BLaER1 treated with 17β-estradiol and CSF1 and Interleukin-3, amounts not matched to agents 10 nM and 100 nM (cell line): ENCODE results near the gene ASIC4.

Experiments
- H3K27ac ChIP-seq, 11 experiments: shearing (Covaris generic); formaldehyde crosslinking; 2 replicates each; pipeline ENCODE4 v1.8.1; 2022
- H3K27me3 ChIP-seq, 11 experiments: shearing (Covaris generic); formaldehyde crosslinking; 2 replicates each; pipeline ENCODE4 v1.8.1; 2022
- H3K36me3 ChIP-seq, 11 experiments: shearing (Covaris generic); formaldehyde crosslinking; 2 replicates each; pipeline ENCODE4 v1.8.1; 2022
- H3K4me1 ChIP-seq, 10 experiments: shearing (Covaris generic); formaldehyde crosslinking; 2 replicates each; pipeline ENCODE4 v1.8.1; 2022
- H3K4me2 ChIP-seq, 11 experiments: shearing (Covaris generic); formaldehyde crosslinking; 2 replicates each; pipeline ENCODE4 v1.8.1; 2022
- H3K4me3 ChIP-seq, 10 experiments: shearing (Covaris generic); formaldehyde crosslinking; 2 replicates each; pipeline ENCODE4 v1.8.1; 2022
- H3K9ac ChIP-seq, 11 experiments: shearing (Covaris generic); formaldehyde crosslinking; 2 replicates each; pipeline ENCODE4 v1.8.1; 2022
- H3K9me3 ChIP-seq, 11 experiments: shearing (Covaris generic); formaldehyde crosslinking; replicated peaks in 1 of 11; 2 replicates each; pipeline ENCODE4 v1.8.1; 2022
- H4K20me1 ChIP-seq, 11 experiments: shearing (Covaris generic); formaldehyde crosslinking; 2 replicates each; pipeline ENCODE4 v1.8.1; 2022
- Cebpa-rat ChIP-seq, 11 experiments: shearing (Covaris generic); IDR thresholded peaks; 2 replicates each; pipeline ENCODE4 v1.8.1; 2022

Gene ASIC4

DNA sequence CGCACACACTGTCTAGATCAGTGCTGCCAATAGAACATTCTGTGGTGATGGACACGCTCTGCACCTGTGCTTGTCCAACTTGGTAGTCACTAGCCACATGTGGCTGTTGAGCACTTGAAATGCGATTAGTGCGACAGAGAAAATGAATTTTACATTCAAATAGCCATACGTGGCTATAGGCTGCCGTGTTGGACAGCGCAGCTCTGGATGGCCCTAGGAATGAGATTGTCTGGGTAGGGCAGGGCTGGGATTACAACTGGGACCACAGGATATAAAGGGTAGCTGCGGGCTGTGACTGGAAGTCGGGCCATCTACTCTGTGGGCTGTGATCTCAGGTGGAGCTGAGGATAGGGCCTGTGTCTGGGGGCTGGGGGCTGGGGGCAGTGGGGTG is 5.2 kb downstream of the ASIC4 start:
- Histone ChIP-seq H3K27ac (no peak overlapping the region), H3K9ac (no peak overlapping the region), H3K9me3 (no peaks in the 10 kb centered on the region), H3K27me3 (peaks cover 33 to 56% (median 43%) of the 10 kb centered on the region in 11 experiments), H3K4me3 (no peak overlapping the region), H4K20me1 (peaks cover 0 to 38% (median 7%) of the 10 kb centered on the region in 11 experiments; a peak in 12 of 22 replicates), H3K4me2 (no peak overlapping the region), H3K4me1 (peaks cover 19 to 74% (median 60%) of the 10 kb centered on the region in 10 experiments), H3K36me3 (no peaks in the 10 kb centered on the region)
- TF ChIP-seq Cebpa-rat (IDR thresholded peaks at IDR 0.05), result no peak

GRCh38 chr2:219520079-219520478 is 5.8 kb downstream of the ASIC4 start:
- H4K20me1 ChIP-seq, result peaks cover 0 to 33% (median 2%) of the 10 kb centered on the region in 11 experiments; a peak in 9 of 22 replicates
- no peak overlapping the region for H3K4me3 ChIP-seq
- peak overlapping the region in 1 of 11 experiments; percentile 10; a peak in 1 of 22 replicates for H3K4me2 ChIP-seq
- no peaks in the 10 kb centered on the region for H3K9me3 ChIP-seq
- peaks cover 39 to 55% (median 45%) of the 10 kb centered on the region in 11 experiments for H3K27me3 ChIP-seq
- no peak for TF ChIP-seq Cebpa-rat (IDR thresholded peaks at IDR 0.05)
- H3K9ac ChIP-seq, result no peak overlapping the region
- H3K36me3 ChIP-seq, result no peaks in the 10 kb centered on the region
- no peak overlapping the region for H3K27ac ChIP-seq
- peaks cover 19 to 69% (median 55%) of the 10 kb centered on the region in 10 experiments for H3K4me1 ChIP-seq

- Histone ChIP-seq H4K20me1 (peaks cover 0 to 32% (median 0%) of the 10 kb centered on the region in 11 experiments; a peak in 6 of 22 replicates), H3K36me3 (no peaks in the 10 kb centered on the region), H3K4me2 (peak overlapping the region in 10 of 11 experiments; percentile 24 to 66 (median 35); a peak in 17 of 22 replicates), H3K4me1 (peaks cover 19 to 57% (median 43%) of the 10 kb centered on the region in 10 experiments), H3K4me3 (no peak overlapping the region), H3K27ac (no peak overlapping the region), H3K9ac (peak overlapping the region in 1 of 11 experiments; percentile 5; a peak in 1 of 22 replicates), H3K27me3 (peaks cover 49 to 60% (median 53%) of the 10 kb centered on the region in 11 experiments), H3K9me3 (no peaks in the 10 kb centered on the region)
- no peak for TF ChIP-seq Cebpa-rat (IDR thresholded peaks at IDR 0.05)
Measured at GRCh38 chr2:219521066-219521880, 7.0 kb downstream of the ASIC4 start.

- Histone ChIP-seq H3K4me1 (peaks cover 9 to 46% (median 32%) of the 10 kb centered on the region in 10 experiments), H3K36me3 (no peaks in the 10 kb centered on the region), H3K4me2 (peak overlapping the region; percentile 30 to 66 (median 50); a peak in 19 of 22 replicates), H3K9me3 (no peaks in the 10 kb centered on the region), H3K27ac (no peak overlapping the region), H3K4me3 (no peak overlapping the region), H3K9ac (peak overlapping the region in 1 of 11 experiments; percentile 31; a peak in 1 of 22 replicates), H3K27me3 (peaks cover 60 to 71% (median 64%) of the 10 kb centered on the region in 11 experiments), H4K20me1 (peaks cover 0 to 32% (median 0%) of the 10 kb centered on the region in 11 experiments; a peak in 8 of 22 replicates)
- TF ChIP-seq Cebpa-rat (IDR thresholded peaks at IDR 0.05), result no peak
Measured at GRCh38 chr2:219522111-219523030, 8.1 kb downstream of the ASIC4 start.

GRCh38 chr2:219523031-219523671 is 8.9 kb downstream of the ASIC4 start:
- H3K9me3 ChIP-seq, result no peaks in the 10 kb centered on the region
- peaks cover 68 to 79% (median 72%) of the 10 kb centered on the region in 11 experiments for H3K27me3 ChIP-seq
- H3K4me1 ChIP-seq, result peaks cover 6 to 38% (median 25%) of the 10 kb centered on the region in 10 experiments; a peak in 18 of 20 replicates
- H3K4me2 ChIP-seq, result peak overlapping the region; percentile 27 to 60 (median 50); a peak in 19 of 22 replicates
- no peak overlapping the region for H3K4me3 ChIP-seq
- H3K9ac ChIP-seq, result no peak overlapping the region
- H4K20me1 ChIP-seq, result peaks cover 0 to 37% (median 0%) of the 10 kb centered on the region in 11 experiments; a peak in 8 of 22 replicates
- no peaks in the 10 kb centered on the region for H3K36me3 ChIP-seq
- H3K27ac ChIP-seq, result no peak overlapping the region
- no peak for TF ChIP-seq Cebpa-rat (IDR thresholded peaks at IDR 0.05)

DNA sequence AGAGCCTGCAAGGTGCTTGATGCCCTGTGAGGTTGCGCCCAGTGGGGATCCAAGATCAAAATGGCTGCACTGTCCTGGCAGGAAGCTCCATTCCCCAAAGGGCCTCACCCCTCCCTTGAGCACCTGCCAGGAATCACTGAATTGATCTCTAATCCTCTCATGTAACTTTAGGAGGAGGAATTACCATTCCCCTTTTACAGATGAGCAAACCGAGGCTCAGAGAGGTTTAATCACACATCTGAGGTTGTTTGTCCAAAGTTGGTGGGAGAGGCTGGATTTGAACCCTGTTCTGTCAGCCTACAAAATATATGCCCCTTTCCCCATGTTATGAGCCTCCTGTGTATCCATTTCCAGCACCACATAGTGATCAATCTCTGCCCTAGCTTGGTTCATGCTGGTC is 10.5 kb downstream of the ASIC4 start:
- Histone ChIP-seq H3K4me1 (peaks cover 6 to 36% (median 27%) of the 10 kb centered on the region in 10 experiments; a peak in 18 of 20 replicates), H3K27ac (no peak overlapping the region), H3K4me3 (no peak overlapping the region), H3K4me2 (no peak overlapping the region), H3K9ac (no peak overlapping the region), H3K9me3 (no peaks in the 10 kb centered on the region), H4K20me1 (peaks cover 0 to 46% (median 0%) of the 10 kb centered on the region in 11 experiments; a peak in 8 of 22 replicates), H3K27me3 (peaks cover 84 to 96% (median 89%) of the 10 kb centered on the region in 11 experiments), H3K36me3 (no peaks in the 10 kb centered on the region)
- TF ChIP-seq Cebpa-rat (IDR thresholded peaks at IDR 0.05), result no peak

DNA sequence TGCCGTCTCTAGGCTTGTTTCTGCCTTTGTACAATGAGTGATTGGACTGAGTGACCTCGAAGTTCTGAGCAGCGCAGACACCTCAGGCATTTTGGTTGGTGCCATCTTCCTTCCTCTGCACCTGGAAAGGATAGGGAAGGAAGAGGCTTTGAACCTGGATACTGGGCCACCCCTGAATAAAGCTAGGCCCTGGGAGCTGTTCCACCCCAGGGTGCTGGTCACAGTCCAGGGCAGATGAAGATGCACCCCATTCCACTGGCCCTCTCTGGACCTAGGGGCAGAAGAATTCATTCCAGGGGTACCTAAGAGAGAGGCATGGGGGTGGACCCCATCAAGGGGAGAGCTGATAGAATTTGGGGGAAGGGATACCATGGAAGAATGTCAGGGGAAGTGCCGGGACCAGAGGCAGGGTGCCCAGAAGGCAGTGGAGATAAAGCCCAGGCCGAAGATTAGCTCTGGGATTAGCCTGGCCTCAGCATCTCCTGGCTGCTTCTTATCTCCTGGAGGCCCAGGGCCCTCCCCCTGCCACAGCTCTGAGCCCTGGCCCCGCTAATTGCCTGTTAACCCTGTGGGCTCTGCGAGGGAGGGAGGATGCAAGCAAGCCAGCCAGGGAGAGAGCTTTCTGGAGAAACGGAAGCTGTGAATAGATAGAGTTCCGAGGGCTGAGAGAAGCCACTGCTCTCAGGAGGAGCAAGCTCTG is 11.4 kb downstream of the ASIC4 start:
- peaks cover 85 to 94% (median 91%) of the 10 kb centered on the region in 11 experiments for H3K27me3 ChIP-seq
- H3K9me3 ChIP-seq, result no peaks in the 10 kb centered on the region
- no peak overlapping the region for H3K27ac ChIP-seq
- peaks cover 0 to 38% (median 0%) of the 10 kb centered on the region in 11 experiments; a peak in 8 of 22 replicates for H4K20me1 ChIP-seq
- H3K36me3 ChIP-seq, result no peaks in the 10 kb centered on the region
- H3K4me2 ChIP-seq, result no peak overlapping the region
- peaks cover 6 to 36% (median 30%) of the 10 kb centered on the region in 10 experiments; a peak in 18 of 20 replicates for H3K4me1 ChIP-seq
- no peak for TF ChIP-seq Cebpa-rat (IDR thresholded peaks at IDR 0.05)
- H3K4me3 ChIP-seq, result no peak overlapping the region
- H3K9ac ChIP-seq, result no peak overlapping the region
